ENCODE measurements around the gene TACC2. TPM values are rescaled to one million over a fixed set of nuclear protein-coding genes. Genes with fewer than 3 reads are reported as not detected.

TACC2 gene
- total and polyA plus RNA-seq, 8 donors, result 29.0 to 102 (median 52.9) TPM

DNA sequence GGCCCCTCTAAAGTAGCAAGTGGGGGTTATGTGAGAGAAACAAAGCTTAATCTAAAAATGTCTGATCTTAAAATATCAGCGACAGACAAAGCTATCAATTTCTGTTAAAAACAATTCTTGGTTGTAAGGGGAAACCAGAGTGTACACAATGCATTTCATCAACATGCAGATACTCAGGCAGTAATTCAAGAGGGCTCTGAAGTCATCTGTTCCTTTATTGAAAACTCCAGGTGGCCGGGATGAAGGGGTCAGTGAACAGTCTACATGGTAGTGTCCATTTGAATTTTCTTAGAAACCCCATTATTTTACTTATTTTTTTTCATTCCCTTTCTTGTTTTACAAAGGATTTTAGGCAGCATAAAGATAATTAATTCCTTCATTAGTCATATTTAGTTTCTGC, 245.5 kb downstream of the TACC2 start:
- Histone ChIP-seq H3K27me3 (no peaks in the 10 kb centered on the region), H3K36me3 (peaks cover 31 to 91% (median 80%) of the 10 kb centered on the region in 4 donors), H3K4me1 (peaks cover 0 to 11% (median 0%) of the 10 kb centered on the region in 4 donors), H3K4me3 (no peak overlapping the region), H3K9me3 (no peaks in the 10 kb centered on the region), H3K27ac (no peak overlapping the region)
- 68 to 90% (median 71%) methylated on average over 2 of the region's 2 CpGs for WGBS, 5 donors
- no peak for DNase-seq
- no peak for TF ChIP-seq POLR2AphosphoS5 (IDR thresholded peaks at IDR 0.05)
- no peak for TF ChIP-seq EP300 (IDR thresholded peaks at IDR 0.05)
- TF ChIP-seq, protein P1, sequence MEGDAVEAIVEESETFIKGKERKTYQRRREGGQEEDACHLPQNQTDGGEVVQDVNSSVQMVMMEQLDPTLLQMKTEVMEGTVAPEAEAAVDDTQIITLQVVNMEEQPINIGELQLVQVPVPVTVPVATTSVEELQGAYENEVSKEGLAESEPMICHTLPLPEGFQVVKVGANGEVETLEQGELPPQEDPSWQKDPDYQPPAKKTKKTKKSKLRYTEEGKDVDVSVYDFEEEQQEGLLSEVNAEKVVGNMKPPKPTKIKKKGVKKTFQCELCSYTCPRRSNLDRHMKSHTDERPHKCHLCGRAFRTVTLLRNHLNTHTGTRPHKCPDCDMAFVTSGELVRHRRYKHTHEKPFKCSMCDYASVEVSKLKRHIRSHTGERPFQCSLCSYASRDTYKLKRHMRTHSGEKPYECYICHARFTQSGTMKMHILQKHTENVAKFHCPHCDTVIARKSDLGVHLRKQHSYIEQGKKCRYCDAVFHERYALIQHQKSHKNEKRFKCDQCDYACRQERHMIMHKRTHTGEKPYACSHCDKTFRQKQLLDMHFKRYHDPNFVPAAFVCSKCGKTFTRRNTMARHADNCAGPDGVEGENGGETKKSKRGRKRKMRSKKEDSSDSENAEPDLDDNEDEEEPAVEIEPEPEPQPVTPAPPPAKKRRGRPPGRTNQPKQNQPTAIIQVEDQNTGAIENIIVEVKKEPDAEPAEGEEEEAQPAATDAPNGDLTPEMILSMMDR (IDR thresholded peaks at IDR 0.05), result no peak
- no peak for TF ChIP-seq POLR2A (IDR thresholded peaks at IDR 0.05)
- intact Hi-C loops (cut with DNase I; ENCODE audit: low total_unique reads), result no loop called here

DNA sequence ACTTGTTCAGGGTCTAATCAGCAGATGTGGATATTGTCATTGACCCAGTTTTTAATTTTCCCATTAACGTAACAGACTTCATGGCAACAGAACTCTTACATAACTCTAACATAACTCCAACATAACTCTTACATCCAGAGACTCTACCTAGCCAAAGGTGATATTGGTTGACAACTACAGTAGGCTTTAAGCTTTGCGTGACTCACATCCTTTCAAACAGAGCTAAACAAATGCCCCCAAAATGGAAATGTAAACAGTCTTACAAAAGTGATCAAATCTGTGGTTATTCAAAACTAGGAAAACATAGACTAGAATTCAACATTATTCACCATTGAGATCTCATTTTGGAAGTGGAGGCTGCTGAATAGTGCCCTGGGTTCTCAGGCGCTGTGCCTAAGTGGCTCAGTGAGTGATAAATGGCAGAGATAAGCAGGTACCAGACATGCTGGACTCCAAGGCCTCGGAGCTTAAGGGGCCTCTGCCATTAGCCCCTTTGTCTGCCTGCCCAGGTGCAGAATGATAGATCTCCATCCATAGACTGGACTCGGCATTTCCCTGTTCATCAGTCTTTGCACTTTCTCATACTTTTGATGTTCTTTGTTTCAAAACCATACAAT, 247.8 kb downstream of the TACC2 start:
- WGBS, 5 donors, result 82 to 89% (median 85%) methylated on average over 5 of the region's 5 CpGs

DNA sequence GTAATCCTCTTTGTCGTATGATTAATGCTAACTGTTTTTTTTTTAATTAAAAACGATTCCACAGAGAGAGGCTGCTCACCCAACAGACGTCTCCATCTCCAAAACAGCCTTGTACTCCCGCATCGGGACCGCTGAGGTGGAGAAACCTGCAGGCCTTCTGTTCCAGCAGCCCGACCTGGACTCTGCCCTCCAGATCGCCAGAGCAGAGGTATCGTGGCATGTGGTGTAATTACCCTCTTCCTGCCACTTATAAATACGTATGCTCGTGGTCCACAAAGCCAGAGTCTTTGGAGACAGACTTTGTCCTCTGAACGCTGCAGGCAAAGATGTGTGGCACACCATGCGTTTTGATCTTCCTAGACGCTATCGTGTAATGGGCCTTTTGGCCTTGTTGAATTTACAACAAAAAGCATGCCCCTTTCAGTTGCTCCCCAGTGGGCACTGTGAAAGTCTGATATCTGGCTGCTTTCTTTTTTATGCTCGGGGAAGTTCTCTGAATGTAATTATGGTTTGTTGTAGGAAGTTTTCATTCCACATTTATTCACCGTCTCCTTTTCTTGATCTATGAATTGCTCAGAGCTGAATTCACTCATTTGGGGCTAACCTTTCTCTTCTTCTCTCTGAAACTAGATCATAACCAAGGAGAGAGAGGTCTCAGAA, 248.5 kb downstream of the TACC2 start:
- Histone ChIP-seq H3K9me3 (no peaks in the 10 kb centered on the region), H3K27ac (no peak overlapping the region), H3K4me1 (peaks cover 0 to 6% (median 0%) of the 10 kb centered on the region in 4 donors), H3K36me3 (peaks cover 31 to 91% (median 82%) of the 10 kb centered on the region in 4 donors), H3K27me3 (no peaks in the 10 kb centered on the region), H3K4me3 (no peak overlapping the region)
- 76 to 89% (median 83%) methylated on average over 17 of the region's 17 CpGs for WGBS, 5 donors
- TF ChIP-seq POLR2A (IDR thresholded peaks at IDR 0.05) (no peak), EP300 (IDR thresholded peaks at IDR 0.05) (no peak), POLR2AphosphoS5 (IDR thresholded peaks at IDR 0.05) (no peak)
- TF ChIP-seq, protein P1 (IDR thresholded peaks at IDR 0.05), result no peak
- DNase-seq, result no peak
- intact Hi-C loops (cut with DNase I; ENCODE audit: low total_unique reads), result no loop called here

More for the DNA sequence above, 247.8 kb downstream of the TACC2 start:
- H3K4me3 ChIP-seq, result no peak overlapping the region
- H3K27me3 ChIP-seq, result no peaks in the 10 kb centered on the region
- no peak overlapping the region for H3K27ac ChIP-seq
- H3K9me3 ChIP-seq, result no peaks in the 10 kb centered on the region
- intact Hi-C loops (cut with DNase I; ENCODE audit: low total_unique reads), result no loop called here
- no peak for DNase-seq
- TF ChIP-seq, protein P1 (IDR thresholded peaks at IDR 0.05), result no peak
- TF ChIP-seq EP300 (IDR thresholded peaks at IDR 0.05) (no peak), POLR2A (IDR thresholded peaks at IDR 0.05) (no peak), POLR2AphosphoS5 (IDR thresholded peaks at IDR 0.05) (no peak)
- peaks cover 0 to 11% (median 0%) of the 10 kb centered on the region in 4 donors for H3K4me1 ChIP-seq
- peaks cover 25 to 91% (median 82%) of the 10 kb centered on the region in 4 donors for H3K36me3 ChIP-seq

GRCh38 chr10:122239578-122240257, 250.8 kb downstream of the TACC2 start:
- intact Hi-C loops (cut with DNase I; ENCODE audit: low total_unique reads), result no loop called here
- DNase-seq, result no peak
- 83 to 92% (median 87%) methylated on average over 10 of the region's 10 CpGs for WGBS, 5 donors
- Histone ChIP-seq H3K9me3 (no peaks in the 10 kb centered on the region), H3K27ac (no peak overlapping the region), H3K4me1 (peaks cover 0 to 5% (median 0%) of the 10 kb centered on the region in 4 donors), H3K4me3 (no peak overlapping the region), H3K27me3 (no peaks in the 10 kb centered on the region), H3K36me3 (peaks cover 35 to 95% (median 91%) of the 10 kb centered on the region in 4 donors)
- TF ChIP-seq EP300 (IDR thresholded peaks at IDR 0.05) (no peak), POLR2AphosphoS5 (IDR thresholded peaks at IDR 0.05) (no peak), POLR2A (IDR thresholded peaks at IDR 0.05) (no peak)
- TF ChIP-seq, protein P1 (IDR thresholded peaks at IDR 0.05), result no peak
